HCT116 (cell line): Measurements from ENCODE around the gene RRAGD.

ENCODE experiments used
- CTCF ChIP-seq, 3 experiments: fragments of 200-600 bp in 1 of 3; sonication (generic) in 1 of 3; IDR thresholded peaks in 2 of 3; conservative IDR thresholded peaks in 1 of 3; 2 replicates each; pipeline ENCODE4 v1.5.1; 2012 to 2017; ENCODE audit warnings: low read depth in 2 of 3, low read length in 2 of 3, antibody characterized with exemption in 1 of 3, borderline replicate concordance in 1 of 3, control low read depth in 1 of 3, mild to moderate bottlenecking in 1 of 3, mixed read lengths in 1 of 3, mixed run types in 1 of 3, moderate library complexity in 1 of 3; ENCODE audit not compliant: insufficient read depth in 1 of 3
- ELF1 ChIP-seq: IDR thresholded peaks from 2 replicates; pipeline ENCODE4 v1.6.1; 2012; ENCODE audit warnings: low read depth, borderline replicate concordance
- EZH2 ChIP-seq: fragments of 200-600 bp; sonication (generic); IDR thresholded peaks from 2 replicates; pipeline ENCODE4 v1.6.1; 2017; ENCODE audit warnings: antibody characterized with exemption, mixed run types
- JUND ChIP-seq: IDR thresholded peaks from 2 replicates; pipeline ENCODE4 v1.6.1; 2012
- REST ChIP-seq: IDR thresholded peaks from 2 replicates; pipeline ENCODE4 v1.6.1; 2012; ENCODE audit warnings: low read depth
- SIN3A ChIP-seq: IDR thresholded peaks from 2 replicates; pipeline ENCODE4 v1.6.1; 2012; ENCODE audit warnings: low read depth
- SP1 ChIP-seq: IDR thresholded peaks from 2 replicates; pipeline ENCODE4 v1.6.1; 2012; ENCODE audit warnings: low read depth
- ZFX ChIP-seq: fragments of 450-650 bp; IDR thresholded peaks from 2 replicates; pipeline ENCODE4 v1.6.1; 2017

GRCh38 chr6:89330910-89331309, 81.2 kb downstream of the RRAGD start:
- TF ChIP-seq SP1 (no peak), CTCF (IDR thresholded peaks at IDR 0.05 in 2 of 3, conservative IDR thresholded peaks at IDR 0.05 in 1 of 3; ENCODE audit: borderline replicate concordance in 1 of 3, insufficient read depth in 1 of 3, low read depth in 2 of 3, low read length in 2 of 3) (no peak), ZFX (no peak), EZH2 (no peak), SIN3A (no peak), ELF1 (no peak), REST (no peak), JUND (no peak)
